Hematopoietic multipotent progenitor cell treated with erythropoietin and hydrocortisone succinate and interleukin-3 and kit ligand, for 15 days (in vitro differentiated cells): Measurements from ENCODE around the gene SHISA6.

ENCODE experiments used
- DNase-seq: peaks from one replicate; pipeline ENCODE4 v3.0.0-alpha.2; 2015; ENCODE audit warnings: low spot score

Gene SHISA6

GRCh38 chr17:11539637-11540036 lies 298.6 kb downstream of the SHISA6 start:
- DNase-seq, result no peak

DNA sequence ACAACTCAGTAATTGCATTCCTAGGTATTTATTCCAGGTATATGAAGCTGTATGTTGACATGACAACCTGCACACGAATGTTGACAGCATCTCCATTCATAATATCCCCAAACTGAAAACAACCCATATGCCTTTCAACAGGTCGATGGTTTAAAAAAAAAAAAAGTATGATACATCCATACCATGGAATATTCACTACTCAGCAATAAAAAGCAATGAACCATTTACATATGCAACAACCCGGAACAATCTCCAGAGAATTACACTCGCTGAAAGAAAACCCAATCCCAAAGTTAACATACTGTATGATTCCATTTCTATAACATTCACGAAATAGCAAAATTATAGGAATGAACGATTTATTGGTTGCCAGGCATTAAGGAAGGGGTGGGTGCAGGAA lies 304.0 kb downstream of the SHISA6 start:
- no peak for DNase-seq

GRCh38 chr17:11545696-11546095 lies 304.7 kb downstream of the SHISA6 start:
- DNase-seq, result no peak

- DNase-seq, result no peak
Measured at GRCh38 chr17:11547853-11548252, 306.8 kb downstream of the SHISA6 start.

DNA sequence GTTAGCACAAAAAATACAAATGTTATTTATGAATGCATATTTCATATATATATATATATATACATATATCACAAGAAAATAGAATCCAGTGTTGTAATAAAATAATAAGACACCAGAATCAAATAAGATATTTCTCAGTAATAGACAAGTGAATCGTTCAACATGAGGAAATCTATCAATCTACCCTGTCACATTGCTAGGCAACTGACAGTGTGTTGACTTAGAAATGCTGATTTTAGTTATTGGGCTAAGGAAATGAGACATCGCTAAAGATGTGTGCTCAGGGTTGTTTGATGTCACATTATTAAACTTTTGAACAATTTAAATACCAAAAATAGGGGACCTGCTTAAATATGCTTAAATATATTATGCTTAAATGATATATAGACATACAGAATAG lies 307.4 kb downstream of the SHISA6 start:
- no peak for DNase-seq

GRCh38 chr17:11550431-11550830 lies 309.4 kb downstream of the SHISA6 start:
- no peak for DNase-seq

DNA sequence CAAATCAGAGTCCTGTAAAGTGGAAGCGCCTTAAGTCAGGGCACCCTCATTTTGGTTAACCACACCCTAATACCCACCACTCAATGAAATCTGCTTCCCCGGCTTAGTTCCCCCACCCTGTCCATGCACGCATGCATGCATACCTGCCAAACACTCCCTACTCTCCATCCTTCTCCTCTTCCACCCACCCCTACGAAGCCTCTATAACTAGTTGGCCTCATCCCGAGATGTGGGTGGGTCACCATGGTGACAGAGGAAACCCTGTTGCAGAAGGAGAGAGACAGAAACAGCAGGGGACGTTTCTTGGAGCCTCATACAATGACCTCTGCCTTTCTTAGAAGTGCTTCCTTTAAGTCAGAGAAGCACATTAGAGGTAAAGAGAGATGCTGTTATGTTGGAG lies 310.4 kb downstream of the SHISA6 start:
- DNase-seq, result no peak

GRCh38 chr17:11553135-11553534 lies 312.1 kb downstream of the SHISA6 start:
- DNase-seq, result no peak

DNA sequence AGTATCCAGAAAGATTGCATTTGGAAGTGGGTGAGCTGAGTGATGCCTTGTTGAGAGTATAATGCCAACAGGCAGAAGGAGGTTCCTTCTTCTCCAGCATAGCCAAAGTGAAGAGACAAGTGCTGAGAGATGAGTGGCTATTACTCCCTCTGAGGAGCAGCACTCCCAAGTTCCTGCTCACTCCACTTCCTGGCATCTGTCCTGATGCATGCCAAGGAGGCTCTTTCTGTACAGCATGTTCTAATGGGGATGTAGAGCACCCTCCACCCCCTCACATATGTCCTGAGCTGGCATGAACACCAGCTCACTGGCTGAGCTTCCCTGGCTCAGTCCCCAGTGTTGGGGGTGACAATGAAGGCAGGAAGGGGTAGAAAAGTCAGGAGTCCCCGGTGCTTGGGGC lies 313.0 kb downstream of the SHISA6 start:
- no peak for DNase-seq

DNA sequence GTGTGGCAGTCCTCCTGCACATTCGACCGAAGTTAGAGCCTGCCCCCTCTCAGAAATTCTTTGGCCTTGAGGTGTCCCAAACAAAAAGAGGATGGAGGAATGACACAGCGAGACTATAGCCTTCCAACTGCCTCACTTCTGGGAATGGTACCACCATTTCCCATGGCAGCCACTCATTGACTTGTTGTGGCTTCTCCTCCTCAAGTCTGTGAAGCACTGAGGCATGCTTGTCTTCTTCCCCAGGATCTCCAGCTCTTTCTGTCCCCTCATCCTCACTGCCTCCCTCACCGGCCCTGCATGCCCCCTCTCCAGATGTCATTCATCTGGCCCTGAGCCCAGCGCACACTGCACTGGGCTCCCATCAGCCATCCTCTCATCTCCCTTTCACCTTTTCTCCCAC lies 313.5 kb downstream of the SHISA6 start:
- no peak for DNase-seq

DNA sequence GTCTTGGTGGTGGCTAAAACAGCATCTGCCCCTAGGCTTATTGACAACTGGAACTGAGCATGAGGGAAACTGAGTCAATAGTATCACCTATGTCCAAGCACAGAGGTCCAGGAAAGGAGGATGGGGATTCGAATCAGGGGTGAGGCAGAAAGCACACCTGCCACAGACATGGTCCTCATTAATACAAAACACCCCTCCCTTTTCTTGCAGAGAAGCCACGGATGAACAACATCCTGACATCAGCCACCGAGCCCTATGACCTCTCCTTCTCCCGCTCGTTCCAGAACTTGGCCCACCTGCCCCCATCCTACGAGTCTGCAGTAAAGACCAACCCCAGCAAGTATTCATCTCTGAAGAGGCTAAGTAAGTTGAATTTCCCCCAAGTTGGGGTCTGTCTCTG lies 314.5 kb downstream of the SHISA6 start:
- no peak for DNase-seq

DNA sequence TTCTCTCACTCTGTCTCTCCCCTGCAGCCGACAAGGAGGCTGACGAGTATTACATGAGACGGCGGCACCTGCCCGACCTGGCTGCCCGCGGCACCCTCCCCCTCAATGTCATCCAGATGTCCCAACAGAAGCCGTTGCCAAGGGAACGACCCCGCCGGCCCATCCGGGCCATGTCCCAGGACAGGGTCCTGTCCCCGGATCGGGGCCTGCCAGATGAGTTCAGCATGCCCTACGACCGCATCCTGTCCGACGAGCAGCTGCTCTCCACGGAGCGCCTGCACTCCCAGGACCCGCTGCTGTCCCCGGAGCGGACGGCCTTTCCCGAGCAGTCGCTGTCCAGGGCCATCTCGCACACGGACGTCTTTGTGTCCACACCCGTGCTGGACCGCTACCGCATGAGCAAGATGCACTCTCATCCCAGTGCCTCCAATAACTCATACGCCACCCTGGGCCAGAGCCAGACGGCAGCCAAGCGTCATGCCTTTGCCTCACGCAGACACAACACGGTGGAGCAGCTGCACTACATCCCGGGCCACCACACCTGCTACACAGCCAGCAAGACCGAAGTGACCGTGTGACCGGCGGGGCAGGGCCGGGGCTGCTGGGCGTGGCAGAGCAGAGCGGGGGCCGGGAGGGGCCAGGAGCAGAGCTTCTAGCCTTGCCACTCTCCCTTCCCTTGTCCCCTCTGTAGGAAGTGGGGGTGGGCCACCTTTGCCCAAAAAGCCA lies 316.9 kb downstream of the SHISA6 start:
- DNase-seq, result no peak

- DNase-seq, result no peak
Measured at GRCh38 chr17:11558681-11559234, 317.7 kb downstream of the SHISA6 start.

GRCh38 chr17:11559601-11560000 lies 318.6 kb downstream of the SHISA6 start:
- DNase-seq, result no peak

DNA sequence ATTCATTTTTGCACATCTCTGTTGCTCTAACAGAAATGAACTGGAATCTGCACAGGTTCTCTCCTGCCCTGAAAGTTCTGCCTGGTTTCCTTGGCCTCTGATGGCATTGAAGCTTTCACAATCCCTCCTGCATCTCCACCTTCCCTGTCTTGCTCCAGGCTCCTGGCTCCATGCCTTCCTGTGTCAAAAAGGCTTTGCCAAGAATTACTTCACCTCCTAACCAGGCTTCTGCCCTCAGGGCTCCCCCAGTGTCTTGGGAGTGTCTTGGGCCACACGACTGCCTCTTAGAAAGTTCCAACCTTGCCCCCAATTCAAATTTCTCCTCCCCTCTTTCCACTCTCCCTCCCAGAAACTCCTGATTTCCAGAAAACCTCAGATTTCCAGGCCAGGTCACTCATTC lies 320.3 kb downstream of the SHISA6 start:
- no peak for DNase-seq

GRCh38 chr17:11561702-11562101 lies 320.7 kb downstream of the SHISA6 start:
- DNase-seq, result no peak

DNA sequence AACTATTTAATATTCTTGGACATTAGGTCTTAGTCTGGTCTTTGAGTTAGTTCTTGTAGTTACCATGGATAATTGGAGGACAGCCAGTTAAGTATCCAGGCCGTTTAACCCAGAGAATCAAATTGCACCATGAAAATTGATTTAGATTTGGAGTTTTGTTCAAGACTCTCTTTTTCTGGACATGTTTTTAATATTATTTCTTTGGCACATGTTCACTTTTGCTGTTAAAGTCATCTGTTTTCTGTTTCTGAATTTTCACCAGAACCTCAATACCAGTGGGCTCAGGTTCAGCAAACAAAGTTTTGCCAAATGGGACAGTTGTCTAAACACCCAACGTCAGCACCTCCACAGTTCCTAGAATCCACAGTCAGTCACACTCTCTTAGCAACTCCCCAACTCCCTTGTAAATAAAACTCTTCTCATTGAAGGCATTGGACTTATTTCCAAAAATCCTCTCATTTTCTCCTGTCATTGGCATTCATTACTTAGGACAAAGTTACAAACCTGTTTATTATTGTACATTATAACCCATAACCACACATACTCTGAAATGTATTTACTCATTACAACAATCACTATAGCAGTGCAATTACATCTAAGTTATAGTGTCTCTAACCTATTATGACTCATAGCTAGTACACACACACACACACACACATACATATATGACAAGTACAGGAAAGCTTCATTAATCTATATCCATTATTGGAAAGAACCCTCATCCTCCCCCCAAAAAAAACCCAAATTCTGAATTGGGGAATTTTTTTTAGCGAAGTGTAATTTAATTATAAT lies 323.8 kb downstream of the SHISA6 start:
- no peak for DNase-seq

DNA sequence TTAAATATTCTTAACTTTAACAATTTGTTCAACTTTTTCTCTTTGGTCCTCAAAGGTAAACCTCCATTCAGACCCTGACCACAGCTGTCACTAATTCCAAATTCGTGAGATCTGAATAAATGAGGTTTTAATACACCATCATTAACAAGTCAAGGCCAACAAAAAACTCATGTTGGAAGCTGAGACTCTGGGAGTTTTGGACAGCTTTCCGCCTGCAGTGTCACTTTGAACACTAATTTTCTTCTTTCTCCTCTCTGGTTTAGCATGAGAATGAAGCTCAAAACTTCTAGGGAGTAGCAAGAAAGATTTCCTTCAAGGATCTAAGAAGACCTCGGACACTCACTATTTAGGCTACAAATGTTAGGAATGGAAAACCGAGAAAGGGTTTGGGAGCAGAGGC lies 324.6 kb downstream of the SHISA6 start:
- no peak for DNase-seq

DNA sequence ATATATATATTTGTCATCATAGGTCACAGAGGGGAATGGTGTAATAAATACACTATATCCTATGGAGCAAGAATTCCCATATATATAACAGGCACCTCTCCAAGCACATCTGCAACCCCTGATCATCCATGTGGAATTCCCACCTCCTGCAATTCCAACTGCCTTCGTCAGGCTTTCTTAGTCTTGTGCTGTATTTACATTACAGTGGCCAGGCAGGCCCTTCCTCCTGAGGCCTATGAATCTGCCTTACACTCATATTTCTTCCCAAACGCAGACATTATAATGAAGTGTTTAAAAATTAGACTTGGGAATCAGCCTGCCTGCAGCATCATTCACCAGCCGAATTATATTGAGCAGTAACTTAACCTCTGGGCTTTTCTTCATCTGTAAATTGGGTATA lies 338.0 kb downstream of the SHISA6 start:
- DNase-seq, result no peak

DNA sequence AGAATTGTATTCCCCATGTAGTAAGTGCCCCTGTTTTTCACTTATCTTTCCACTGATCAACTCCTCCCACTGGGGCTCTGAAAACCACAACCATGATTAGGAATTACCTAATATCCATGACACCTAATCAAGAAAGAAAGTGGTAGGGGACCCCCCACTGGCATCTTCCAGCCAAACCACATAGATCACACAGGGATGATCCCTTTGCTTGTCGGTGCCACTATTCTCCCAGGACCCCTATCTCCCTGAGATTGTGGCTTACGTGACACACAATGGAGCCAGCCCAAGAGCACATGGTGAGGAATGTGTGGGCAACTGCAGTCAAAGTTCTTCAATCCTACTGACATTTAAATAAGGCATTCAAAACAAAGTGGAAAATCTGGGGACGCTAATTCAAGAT lies 339.7 kb downstream of the SHISA6 start:
- DNase-seq, result no peak

DNA sequence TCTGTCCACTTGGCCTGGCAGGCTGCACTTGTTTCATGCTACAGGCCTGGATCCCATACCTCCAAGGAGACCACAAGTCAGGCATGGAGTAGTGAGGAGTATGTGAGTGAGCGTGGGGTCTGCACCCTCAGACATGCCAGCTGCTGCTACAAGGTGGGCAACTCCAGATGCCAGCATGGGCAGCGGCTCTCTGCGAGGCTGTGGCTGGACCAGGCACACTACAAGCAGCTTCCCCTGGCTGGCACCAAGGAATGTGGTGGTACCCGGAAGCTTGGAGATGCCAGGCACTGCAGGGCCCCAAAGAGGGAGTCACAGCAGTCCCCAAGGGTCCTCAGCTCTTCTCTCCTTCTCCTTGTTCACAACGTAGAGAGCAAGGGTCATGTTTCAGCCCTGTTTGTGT lies 341.2 kb downstream of the SHISA6 start:
- no peak for DNase-seq

GRCh38 chr17:11583306-11583992 lies 342.4 kb downstream of the SHISA6 start:
- no peak for DNase-seq

DNA sequence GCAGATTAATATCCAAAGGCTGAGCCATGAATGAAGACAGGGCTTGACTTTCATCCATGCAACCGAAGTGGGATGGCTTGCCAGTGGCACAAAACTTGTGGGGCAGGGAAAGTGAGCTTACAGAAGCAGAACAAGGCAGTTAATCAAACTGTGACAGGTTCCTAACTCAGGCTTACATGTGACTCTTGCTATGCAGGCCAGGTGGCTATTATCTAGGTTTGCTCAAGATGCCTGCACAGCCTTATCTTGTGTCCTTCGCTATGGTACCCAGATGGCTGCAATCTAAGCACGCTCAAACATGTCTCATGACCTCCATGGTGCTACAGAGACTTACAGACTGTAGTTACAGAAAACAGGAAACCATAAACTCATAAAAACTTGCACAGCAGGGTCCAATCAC lies 348.7 kb downstream of the SHISA6 start:
- no peak for DNase-seq
